Fibroblast of mammary gland (primary cell): ENCODE data around the gene TMOD1.

Source experiments
- DNase-seq: peaks from one replicate; pipeline ENCODE4 v3.0.0-alpha.2; 2010; ENCODE audit warnings: low read depth
- H3K4me3 ChIP-seq: 2 replicates; pipeline ENCODE4 v1.5.1; 2011; ENCODE audit warnings: low read depth, mild to moderate bottlenecking, low read length, moderate library complexity; ENCODE audit not compliant: control insufficient read depth
- TF ChIP-seq, protein P1 (sequence below): conservative IDR thresholded peaks from 2 replicates; pipeline ENCODE4 v1.5.1; 2011; ENCODE audit warnings: low read depth, low read length, inconsistent platforms; ENCODE audit not compliant: control insufficient read depth, insufficient read depth

TMOD1 gene

GRCh38 chr9:97500263-97500662 lies 1.2 kb upstream of the TMOD1 start:
- TF ChIP-seq, protein P1, sequence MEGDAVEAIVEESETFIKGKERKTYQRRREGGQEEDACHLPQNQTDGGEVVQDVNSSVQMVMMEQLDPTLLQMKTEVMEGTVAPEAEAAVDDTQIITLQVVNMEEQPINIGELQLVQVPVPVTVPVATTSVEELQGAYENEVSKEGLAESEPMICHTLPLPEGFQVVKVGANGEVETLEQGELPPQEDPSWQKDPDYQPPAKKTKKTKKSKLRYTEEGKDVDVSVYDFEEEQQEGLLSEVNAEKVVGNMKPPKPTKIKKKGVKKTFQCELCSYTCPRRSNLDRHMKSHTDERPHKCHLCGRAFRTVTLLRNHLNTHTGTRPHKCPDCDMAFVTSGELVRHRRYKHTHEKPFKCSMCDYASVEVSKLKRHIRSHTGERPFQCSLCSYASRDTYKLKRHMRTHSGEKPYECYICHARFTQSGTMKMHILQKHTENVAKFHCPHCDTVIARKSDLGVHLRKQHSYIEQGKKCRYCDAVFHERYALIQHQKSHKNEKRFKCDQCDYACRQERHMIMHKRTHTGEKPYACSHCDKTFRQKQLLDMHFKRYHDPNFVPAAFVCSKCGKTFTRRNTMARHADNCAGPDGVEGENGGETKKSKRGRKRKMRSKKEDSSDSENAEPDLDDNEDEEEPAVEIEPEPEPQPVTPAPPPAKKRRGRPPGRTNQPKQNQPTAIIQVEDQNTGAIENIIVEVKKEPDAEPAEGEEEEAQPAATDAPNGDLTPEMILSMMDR = no peak
- H3K4me3 ChIP-seq = no peak overlapping the region
- DNase-seq = no peak

GRCh38 chr9:97500765-97501176 lies 695 bp upstream of the TMOD1 start:
- TF ChIP-seq, protein P1 = no peak
- no peak for DNase-seq
- H3K4me3 ChIP-seq = no peak overlapping the region

- peak overlapping the region; percentile 32 for H3K4me3 ChIP-seq
- DNase-seq = no peak
- TF ChIP-seq, protein P1 = no peak
Observed at GRCh38 chr9:97501972-97502221, 431 bp downstream of the TMOD1 start.

GRCh38 chr9:97502222-97502983 lies 937 bp downstream of the TMOD1 start:
- H3K4me3 ChIP-seq = no peak overlapping the region
- DNase-seq = no peak
- TF ChIP-seq, protein P1 = no peak

DNA sequence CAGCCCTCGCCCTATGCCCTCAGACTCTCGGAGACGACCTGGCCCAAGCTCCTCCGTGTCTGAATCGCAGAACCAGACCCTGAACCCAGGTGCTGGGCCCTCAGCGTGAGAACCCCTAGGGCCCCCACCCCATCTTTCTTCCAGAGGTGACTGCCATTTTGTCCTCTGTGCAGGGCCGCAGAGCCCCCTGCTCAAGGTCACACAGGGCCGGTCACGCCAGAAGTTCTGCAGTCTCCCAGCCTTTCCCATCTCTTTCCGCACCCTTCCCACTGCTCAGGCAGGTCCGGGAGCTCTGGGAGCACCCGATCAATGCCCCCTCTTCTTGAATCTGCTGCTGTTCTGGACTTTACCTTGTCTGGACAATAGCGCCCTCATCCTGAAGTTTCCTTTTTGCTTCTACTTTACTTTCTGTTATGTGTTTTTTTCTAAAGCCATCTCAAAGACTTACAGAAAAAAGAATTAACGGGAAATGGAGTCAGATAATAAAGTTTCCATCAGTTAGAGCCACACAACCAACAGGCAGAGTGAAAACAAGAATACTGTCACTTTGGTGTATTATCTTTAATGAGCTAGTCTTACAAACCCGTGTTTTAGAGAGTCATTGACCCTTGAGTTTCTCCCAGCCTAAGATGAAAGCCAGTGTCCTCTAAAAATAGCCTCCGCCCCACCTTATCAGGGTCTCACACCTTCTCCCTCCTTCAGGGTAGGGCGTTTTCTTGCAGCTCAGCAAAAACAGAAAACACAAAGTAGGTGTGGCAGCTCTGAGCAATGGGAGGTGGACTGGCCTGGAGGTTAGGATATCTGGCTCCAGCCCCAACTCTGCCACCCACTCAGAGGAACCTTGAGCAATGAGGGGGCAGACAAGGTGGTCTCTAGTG lies 1.8 kb downstream of the TMOD1 start:
- TF ChIP-seq, protein P1 = no peak
- H3K4me3 ChIP-seq = no peak overlapping the region

GRCh38 chr9:97503862-97504210 lies 2.4 kb downstream of the TMOD1 start:
- no peak for DNase-seq
- TF ChIP-seq, protein P1 = no peak
- H3K4me3 ChIP-seq = no peak overlapping the region

More for the DNA sequence above, 1.8 kb downstream of the TMOD1 start:
- DNase-seq = no peak
